Astrocyte (in vitro differentiated cells and primary cell): ENCODE results near the gene PTPRD.

Experiments
- EZH2 ChIP-seq: IDR thresholded peaks from 2 replicates; pipeline ENCODE4 v1.6.1; 2012; ENCODE audit warnings: mild to moderate bottlenecking, low read length, inconsistent platforms; ENCODE audit not compliant: insufficient read depth
- TF ChIP-seq, protein P1 (sequence below): IDR thresholded peaks from 2 replicates; pipeline ENCODE4 v1.5.1; 2011; ENCODE audit warnings: low read depth, mild to moderate bottlenecking, inconsistent platforms, low read length, moderate library complexity; ENCODE audit not compliant: insufficient read depth

- TF ChIP-seq, protein P1, sequence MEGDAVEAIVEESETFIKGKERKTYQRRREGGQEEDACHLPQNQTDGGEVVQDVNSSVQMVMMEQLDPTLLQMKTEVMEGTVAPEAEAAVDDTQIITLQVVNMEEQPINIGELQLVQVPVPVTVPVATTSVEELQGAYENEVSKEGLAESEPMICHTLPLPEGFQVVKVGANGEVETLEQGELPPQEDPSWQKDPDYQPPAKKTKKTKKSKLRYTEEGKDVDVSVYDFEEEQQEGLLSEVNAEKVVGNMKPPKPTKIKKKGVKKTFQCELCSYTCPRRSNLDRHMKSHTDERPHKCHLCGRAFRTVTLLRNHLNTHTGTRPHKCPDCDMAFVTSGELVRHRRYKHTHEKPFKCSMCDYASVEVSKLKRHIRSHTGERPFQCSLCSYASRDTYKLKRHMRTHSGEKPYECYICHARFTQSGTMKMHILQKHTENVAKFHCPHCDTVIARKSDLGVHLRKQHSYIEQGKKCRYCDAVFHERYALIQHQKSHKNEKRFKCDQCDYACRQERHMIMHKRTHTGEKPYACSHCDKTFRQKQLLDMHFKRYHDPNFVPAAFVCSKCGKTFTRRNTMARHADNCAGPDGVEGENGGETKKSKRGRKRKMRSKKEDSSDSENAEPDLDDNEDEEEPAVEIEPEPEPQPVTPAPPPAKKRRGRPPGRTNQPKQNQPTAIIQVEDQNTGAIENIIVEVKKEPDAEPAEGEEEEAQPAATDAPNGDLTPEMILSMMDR = no peak
- TF ChIP-seq EZH2 = no peak
Observed at GRCh38 chr9:10146517-10147331, 466.1 kb downstream of the PTPRD start.
